Choroid plexus epithelial cell (primary cell): ENCODE measurements around the gene CDK3.
"Not testable (repeated sequence)": the region's sequence is repeated elsewhere in the genome, so short reads cannot be mapped to it uniquely, and the experiment has no call there.

Experiments
- DNase-seq: peaks from one replicate; pipeline ENCODE4 v3.0.0-alpha.2; 2010; ENCODE audit warnings: low read depth
- H3K4me3 ChIP-seq: 2 replicates; pipeline ENCODE4 v1.5.1; 2011; ENCODE audit warnings: low read depth, mild to moderate bottlenecking, control low read depth, low read length, moderate library complexity
- CTCF ChIP-seq: conservative IDR thresholded peaks from 2 replicates; pipeline ENCODE4 v1.5.1; 2011; ENCODE audit warnings: low read depth, mild to moderate bottlenecking, control low read depth, inconsistent platforms, low read length, moderate library complexity

Gene CDK3

GRCh38 chr17:75970626-75971025 lies 30.0 kb upstream of the CDK3 start:
- no peak overlapping the region for H3K4me3 ChIP-seq
- no peak for TF ChIP-seq CTCF
- no peak for DNase-seq

- DNase-seq, H3K4me3 ChIP-seq: not testable (repeated sequence)
These were observed 25.5 kb upstream of the CDK3 start for GRCh38 chr17:75975187-75975586.

- TF ChIP-seq CTCF: no peak
- H3K4me3 ChIP-seq: peak overlapping the region; percentile 0
- no peak for DNase-seq
These were observed 24.9 kb upstream of the CDK3 start for GRCh38 chr17:75975757-75976174.

GRCh38 chr17:75976175-75976848 lies 24.3 kb upstream of the CDK3 start:
- no peak for TF ChIP-seq CTCF
- peak overlapping the region; percentile 23 for H3K4me3 ChIP-seq
- DNase-seq: no peak

GRCh38 chr17:75978938-75979704 lies 21.5 kb upstream of the CDK3 start, which contains the start of the genes ACOX1 and TEN1:
Gene ACOX1, minus strand, starts transcription at chr17:75979166. Its CDS starts 93 bp downstream, at chr17:75979073.
Gene TEN1, plus strand, starts transcription at chr17:75979240. Its CDS starts 6,953 bp downstream, at chr17:75986193.
- TF ChIP-seq CTCF: peak; percentile 35
- peak within 1 kb of the TSS; percentile 94 for H3K4me3 ChIP-seq
- DNase-seq: peak; percentile 97

GRCh38 chr17:75979705-75980187 lies 20.9 kb upstream of the CDK3 start:
- peak overlapping the region; percentile 94 for H3K4me3 ChIP-seq
- peak; percentile 80 for DNase-seq
- no peak for TF ChIP-seq CTCF

- DNase-seq: no peak
- peak overlapping the region; percentile 94 for H3K4me3 ChIP-seq
- no peak for TF ChIP-seq CTCF
These were observed 20.3 kb upstream of the CDK3 start for GRCh38 chr17:75980188-75981018.
